GM10248 (cell line): ENCODE data around the gene MED28.

Experiments used
- CTCF ChIA-PET: fragments of 300-600 bp; sonication (Branson Sonifier 250); formaldehyde crosslinking; extraction: SDS; loops from one replicate; lab custom pipeline; 2021; ENCODE audit warnings: antibody characterized with exemption; lab: Yijun Ruan, JAX
- POLR2A ChIA-PET: fragments of 350-650 bp; sonication (Branson Sonifier 250); formaldehyde crosslinking; extraction: SDS; loops from one replicate; lab custom pipeline; 2020; ENCODE audit warnings: antibody characterized with exemption; lab: Yijun Ruan, JAX
- DNase-seq: peaks from one replicate; pipeline ENCODE4 v3.0.0; 2012; ENCODE audit errors: extremely low spot score
- CTCF ChIP-seq: IDR thresholded peaks from 2 replicates; pipeline ENCODE4 v1.5.1; 2012; ENCODE audit warnings: mild to moderate bottlenecking, low read depth; ENCODE audit errors: extremely low read depth, missing control alignments, control extremely low read depth

MED28 gene

GRCh38 chr4:17665852-17666251 lies 51.4 kb downstream of the MED28 start:
- POLR2A ChIA-PET, result no interaction called here
- CTCF ChIA-PET, result no interaction called here
- DNase-seq, result peak; percentile 1
- TF ChIP-seq CTCF, result no peak

GRCh38 chr4:17667253-17667652 lies 52.8 kb downstream of the MED28 start:
- no peak for TF ChIP-seq CTCF
- CTCF ChIA-PET, result interaction anchor here (1.0 kb wide), 1 partner anchor 16 kb away, joined by 3 read pairs; no protein-coding TSS in a partner anchor

GRCh38 chr4:17667653-17668201 lies 53.3 kb downstream of the MED28 start:
- DNase-seq, result peak; percentile 1
- POLR2A ChIA-PET, result no interaction called here
- CTCF ChIA-PET, result interaction anchor here (1.0 kb wide), 1 partner anchor 16 kb away, joined by 3 read pairs; no protein-coding TSS in a partner anchor
- TF ChIP-seq CTCF, result no peak

More at GRCh38 chr4:17667253-17667652, 52.8 kb downstream of the MED28 start:
- DNase-seq, result peak; percentile 0
- POLR2A ChIA-PET, result no interaction called here

- TF ChIP-seq CTCF, result no peak
- ChIA-PET POLR2A (no interaction called here), CTCF (interaction anchor here (1.8 kb wide), 1 partner anchor 14 kb away, joined by 4 read pairs; no protein-coding TSS in a partner anchor)
- DNase-seq, result no peak
Observed at GRCh38 chr4:17670423-17670822, 56.0 kb downstream of the MED28 start.

GRCh38 chr4:17680559-17681280 lies 66.3 kb downstream of the MED28 start:
- CTCF ChIA-PET, result no interaction called here
- POLR2A ChIA-PET, result no interaction called here
- peak; percentile 0 for DNase-seq
- TF ChIP-seq CTCF, result no peak

- CTCF ChIA-PET, result interaction anchor here (1.2 kb wide), 1 partner anchor 13 kb away, joined by 3 read pairs; no protein-coding TSS in a partner anchor
- DNase-seq, result peak; percentile 1
- TF ChIP-seq CTCF, result no peak
- POLR2A ChIA-PET, result no interaction called here
Observed at GRCh38 chr4:17681281-17682221, 67.1 kb downstream of the MED28 start.
